A549 (cell line): ENCODE measurements around the gene ESPNL.

ENCODE experiments used
- CTCF ChIP-seq: fragments of >200 bp; sonication (Bioruptor Twin); formaldehyde crosslinking; IDR thresholded peaks from 3 replicates; pipeline ENCODE4 v1.5.1; 2016
- SMC3 ChIP-seq: fragments of >200 bp; sonication (Bioruptor Twin); formaldehyde crosslinking; IDR thresholded peaks from 3 replicates; pipeline ENCODE4 v1.6.1; 2018; ENCODE audit warnings: inconsistent platforms
- USF2 ChIP-seq: fragments of 450-650 bp; IDR thresholded peaks from 2 replicates; pipeline ENCODE4 v1.6.1; 2014; ENCODE audit warnings: antibody characterized with exemption

- TF ChIP-seq CTCF, result no peak
- TF ChIP-seq USF2, result no peak
- TF ChIP-seq SMC3, result no peak
Measured at GRCh38 chr2:238082827-238083226, 17.3 kb upstream of the ESPNL start.
